ENCODE results near the gene NHEJ1. TPM values are rescaled to one million over a fixed set of nuclear protein-coding genes. Genes with fewer than 3 reads are reported as not detected.

Gene NHEJ1
- total and polyA plus RNA-seq, 2 donors (not counting 3 experiments of a cell fraction or from before 2014, with no cell fraction given): 12.8 to 12.9 TPM

GRCh38 chr2:219026946-219027345, 133.7 kb downstream of the NHEJ1 start:
- Histone ChIP-seq H3K27me3 (ENCODE audit: control insufficient read depth in 2 of 2, insufficient read depth in 2 of 2, low read length in 2 of 2) (peaks cover 0 to 4% of the 10 kb centered on the region in 2 experiments), H3K9me1 (replicated peaks; ENCODE audit: control insufficient read depth, extremely low read depth, insufficient read depth, low read length) (no peaks in the 10 kb centered on the region), H4K20me1 (replicated peaks; ENCODE audit: control insufficient read depth, extremely low read depth, insufficient read depth, low read length) (no peaks in the 10 kb centered on the region), H3K4me1 (ENCODE audit: control insufficient read depth, extremely low read depth, insufficient read depth, low read length) (no peaks in the 10 kb centered on the region), H3K79me2 (ENCODE audit: control insufficient read depth, insufficient read depth, low read length) (no peaks in the 10 kb centered on the region), H3K9ac (replicated peaks; ENCODE audit: extremely low read depth, insufficient read depth, low read length) (no peak overlapping the region), H3K27ac (ENCODE audit: insufficient read depth, low read depth, low read length) (no peak overlapping the region), H3K4me3 (replicated peaks in 1 of 3; ENCODE audit: insufficient read depth in 1 of 3, low read depth in 1 of 3, low read length in 3 of 3) (no peak overlapping the region), H3K4me2 (ENCODE audit: insufficient read depth, low read length) (no peak overlapping the region), H2AFZ (ENCODE audit: low read depth, low read length) (no peak overlapping the region), H3K9me3 (replicated peaks; ENCODE audit: control insufficient read depth, insufficient read depth, low read length) (no peaks in the 10 kb centered on the region), H3K36me3 (ENCODE audit: control insufficient read depth in 2 of 2, extremely low read depth in 1 of 2, insufficient read depth in 2 of 2, low read length in 2 of 2) (no peaks in the 10 kb centered on the region)
- FAIRE-seq (no peak), DNase-seq (ENCODE audit: low read depth, low spot score) (no peak)
- intact Hi-C loops (cut with micrococcal nuclease) (no loop called here), dilution Hi-C loops (cut with MboI; ENCODE audit: extremely low pct_ligation_motif_present, low sequenced_read_pairs) (no loop called here)
- no peak for TF ChIP-seq MYC (IDR thresholded peaks at IDR 0.05; ENCODE audit: low read depth, low read length)
- TF ChIP-seq POLR2A (IDR thresholded peaks at IDR 0.05; ENCODE audit: low read depth, low read length): no peak
- no peak for TF ChIP-seq EZH2 (IDR thresholded peaks at IDR 0.05; ENCODE audit: borderline replicate concordance, low read depth, low read length, severe bottlenecking)
- TF ChIP-seq GATA2 (IDR thresholded peaks at IDR 0.05; ENCODE audit: insufficient read depth, insufficient read length, low read depth, low read length): no peak
- no peak for TF ChIP-seq JUN (IDR thresholded peaks at IDR 0.05; ENCODE audit: borderline replicate concordance, insufficient read depth, insufficient read length, low read depth)
- TF ChIP-seq POLR2AphosphoS5 (IDR thresholded peaks at IDR 0.05; ENCODE audit: insufficient read depth, low read depth, low read length): no peak
- TF ChIP-seq FOS (IDR thresholded peaks at IDR 0.05; ENCODE audit: borderline replicate concordance, insufficient read depth, low read length): no peak
- TF ChIP-seq CTCF (IDR thresholded peaks at IDR 0.05; ENCODE audit: extremely low read depth in 1 of 2, insufficient read depth in 1 of 2, low read depth in 1 of 2, low read length in 2 of 2): no peak
- ChIA-PET CTCF (interaction anchor here (1.0 to 9.9 kb wide), 6 partner anchors 9 to 129 kb away, joined by 3 to 418 read pairs (median 12); partner anchors contain the start of gene NHEJ1), POLR2A (no interaction called here)
- no TSS peak for BruUV-seq (replicated peaks)
